HG03039 (cell line): ENCODE measurements around the gene YOD1.

ENCODE experiments used
- ATAC-seq: cut with Tn5 transposase; IDR thresholded peaks from one replicate; pipeline ENCODE4 v1.9.1; 2021; ENCODE audit warnings: mild to moderate bottlenecking, moderate library complexity; ENCODE audit not compliant: unreplicated experiment

Gene YOD1

GRCh38 chr1:207073906-207074820 lies 23.2 kb upstream of the YOD1 start:
- no peak for ATAC-seq

GRCh38 chr1:207072233-207072632 lies 21.2 kb upstream of the YOD1 start:
- no peak for ATAC-seq

DNA sequence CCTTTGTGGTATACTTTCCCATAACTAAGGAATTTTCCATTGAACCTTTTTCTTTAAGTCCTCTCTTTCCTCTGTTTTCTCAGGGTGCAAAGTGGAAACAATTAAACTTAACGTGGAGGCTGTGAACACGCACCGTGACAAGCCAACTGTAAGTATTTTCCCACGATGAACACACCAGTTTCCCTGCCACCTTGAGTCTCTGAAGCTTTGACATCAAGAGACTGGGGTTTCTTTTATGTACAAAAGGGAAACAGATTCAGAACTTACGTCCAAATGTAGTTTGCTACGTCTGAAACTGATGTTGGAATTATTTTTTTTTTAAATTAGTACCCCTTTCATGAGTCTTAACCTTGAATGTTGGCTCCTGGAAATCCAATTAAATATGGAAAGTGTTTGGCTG lies 20.4 kb upstream of the YOD1 start:
- ATAC-seq: no peak

DNA sequence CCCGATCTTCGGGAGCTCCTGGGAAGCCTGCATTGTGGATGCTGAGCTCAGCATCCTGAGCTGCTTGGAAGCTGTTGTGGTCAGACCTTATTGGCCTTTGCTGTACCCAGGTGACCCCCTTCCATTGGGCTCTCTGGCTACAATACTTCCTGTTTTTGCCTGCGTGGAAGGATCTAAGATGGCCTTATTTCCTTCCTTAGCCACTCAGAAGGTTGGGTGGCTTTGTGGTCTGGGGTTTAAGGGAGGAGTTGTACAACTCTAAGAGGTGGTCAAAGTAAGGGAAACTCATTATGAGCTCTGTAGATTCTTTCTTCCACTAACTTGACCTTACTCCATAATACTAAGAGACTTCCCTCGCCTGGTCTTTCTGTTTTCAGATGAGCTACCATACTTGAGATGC lies 19.8 kb upstream of the YOD1 start:
- no peak for ATAC-seq

DNA sequence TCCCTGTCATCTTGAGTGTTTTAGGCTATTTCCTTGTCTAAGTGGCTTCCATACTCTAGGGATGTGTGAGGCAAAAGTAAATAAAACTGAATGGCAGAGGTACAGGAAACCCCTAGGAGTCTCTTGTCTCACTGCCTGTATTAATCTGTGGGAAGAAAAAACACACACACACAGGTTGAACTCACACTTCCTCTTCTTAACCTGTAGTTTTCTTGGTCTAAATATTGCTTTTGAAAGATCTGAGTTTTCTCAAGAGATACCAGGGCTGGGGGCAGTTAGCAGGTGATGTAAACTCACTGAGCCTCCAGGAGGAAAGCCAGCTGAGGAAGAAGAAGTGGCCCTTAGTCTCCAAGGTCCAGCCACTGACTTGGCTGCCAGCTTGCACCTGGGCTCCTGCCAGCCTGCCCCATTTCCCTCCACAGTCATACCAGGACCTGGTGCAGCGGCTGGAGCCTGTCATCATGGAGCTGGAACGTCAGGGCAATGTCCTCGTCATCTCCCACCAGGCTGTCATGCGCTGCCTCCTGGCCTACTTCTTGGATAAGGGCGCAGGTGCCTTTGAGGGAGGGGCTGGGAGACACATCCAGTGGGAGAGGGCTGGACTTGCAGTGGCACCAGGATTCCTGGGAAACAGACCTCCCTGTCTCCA lies 19.0 kb upstream of the YOD1 start:
- ATAC-seq: no peak

GRCh38 chr1:207069061-207069460 lies 18.1 kb upstream of the YOD1 start:
- no peak for ATAC-seq

DNA sequence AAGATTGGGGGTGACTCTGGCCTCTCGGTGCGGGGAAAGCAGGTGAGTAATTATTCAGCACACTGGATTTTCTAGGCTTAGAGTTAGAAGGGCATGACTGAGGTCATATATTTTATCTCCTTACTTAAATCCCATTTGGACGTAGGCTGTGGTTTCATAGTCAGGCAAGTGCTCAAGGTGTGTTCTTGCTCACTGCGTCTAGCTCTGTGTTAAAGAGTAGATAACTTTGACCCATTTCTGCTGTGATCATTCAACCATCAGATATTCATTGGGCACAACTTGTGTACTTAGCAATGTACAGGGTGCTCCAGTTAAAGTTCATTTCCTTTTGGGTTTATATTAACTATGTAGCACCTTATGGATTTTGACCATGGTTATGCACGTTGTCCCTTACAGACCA lies 16.7 kb upstream of the YOD1 start:
- ATAC-seq: no peak

DNA sequence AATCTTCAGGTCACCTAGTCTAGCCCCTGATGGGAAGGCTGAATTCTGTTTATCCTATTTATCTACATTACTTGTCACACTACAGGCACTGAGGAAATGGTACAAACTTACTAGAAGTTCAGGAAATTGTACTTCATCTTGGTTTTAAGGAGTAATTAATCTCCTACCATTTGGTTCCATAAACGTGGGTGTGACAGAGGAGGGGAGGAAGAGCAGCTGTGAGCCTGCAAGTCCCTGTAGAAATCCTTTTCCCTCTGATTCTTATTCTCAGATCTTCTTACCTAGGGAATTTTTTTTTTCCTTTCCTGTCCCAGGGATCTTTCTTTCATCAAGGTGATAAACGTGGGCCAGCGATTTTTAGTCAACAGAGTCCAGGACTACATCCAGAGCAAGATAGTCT lies 16.2 kb upstream of the YOD1 start:
- no peak for ATAC-seq

DNA sequence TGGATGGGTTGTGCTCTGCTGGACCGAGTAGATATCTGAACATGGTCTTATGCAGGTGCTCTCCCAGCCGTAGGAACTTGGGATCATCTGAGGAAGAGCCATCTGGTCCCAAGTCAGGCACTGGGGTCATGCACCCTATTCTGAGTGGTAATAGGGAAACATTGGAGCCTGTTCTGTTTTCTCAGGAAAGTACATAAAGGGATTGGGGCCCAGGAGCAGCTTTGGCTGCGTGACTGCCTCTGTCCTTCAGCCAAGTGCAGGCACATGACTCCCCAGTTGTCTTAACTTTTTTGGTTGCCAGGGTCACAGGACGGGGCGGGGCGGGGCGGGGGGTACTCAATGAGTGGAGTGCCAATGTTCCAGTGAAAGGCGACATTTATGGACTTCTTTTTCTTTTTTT lies 13.6 kb upstream of the YOD1 start:
- no peak for ATAC-seq

DNA sequence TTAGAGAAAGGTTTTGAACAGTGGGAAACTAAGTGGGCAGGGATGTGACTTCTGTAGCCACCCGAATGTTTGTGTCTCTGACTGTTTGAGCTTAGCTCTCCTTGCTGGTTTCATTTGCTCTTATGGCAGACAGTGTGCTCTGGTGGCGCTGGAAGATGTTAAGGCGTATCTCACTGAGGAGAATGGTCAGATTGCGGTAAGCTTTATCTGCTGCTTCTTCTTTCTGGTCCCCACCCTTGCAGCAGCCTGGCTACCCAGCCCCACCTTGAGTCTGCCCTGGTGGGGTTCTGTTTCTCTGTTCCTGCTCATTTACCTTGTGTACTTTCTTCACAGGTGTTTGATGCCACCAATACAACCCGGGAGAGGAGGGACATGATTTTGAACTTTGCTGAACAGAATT lies 12.0 kb upstream of the YOD1 start:
- ATAC-seq: no peak

DNA sequence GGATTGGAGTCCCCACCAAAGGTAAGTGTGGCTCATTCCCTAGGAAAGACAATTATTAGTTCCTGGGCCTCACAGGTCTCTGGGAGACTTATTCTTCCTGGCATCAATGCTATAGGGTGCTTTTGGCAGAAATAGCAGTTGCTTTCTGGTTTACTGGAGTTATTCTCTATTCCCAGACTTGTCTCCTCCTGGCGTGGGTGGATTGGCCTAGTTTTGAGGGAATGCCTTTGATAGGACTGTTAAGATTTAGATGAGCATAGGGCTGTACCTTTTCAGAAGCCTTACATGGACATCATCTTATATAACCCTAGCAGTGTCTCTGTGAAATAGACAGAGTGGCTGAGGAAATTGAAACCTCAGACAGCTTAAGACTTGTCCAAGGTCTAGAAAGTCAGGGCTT lies 11.1 kb upstream of the YOD1 start:
- ATAC-seq: no peak

DNA sequence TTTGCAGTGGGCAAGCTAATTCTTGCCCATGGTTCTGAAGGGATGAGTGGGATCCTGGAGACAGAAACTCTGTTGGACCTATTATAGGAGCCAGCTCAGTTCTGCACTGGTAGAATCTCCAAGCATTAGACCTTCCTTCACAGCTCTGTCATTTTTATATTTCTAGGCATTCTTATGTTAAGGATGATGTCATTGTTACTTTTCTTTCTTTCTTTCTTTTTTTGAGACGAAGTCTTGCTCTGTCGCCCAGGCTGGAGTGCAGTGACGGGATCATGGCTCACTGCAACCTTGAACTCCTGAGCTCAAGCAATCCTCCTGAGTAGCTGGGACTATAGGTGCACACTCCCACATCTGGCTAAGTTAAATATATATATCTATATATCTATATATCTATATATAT lies 9.6 kb upstream of the YOD1 start:
- no peak for ATAC-seq

GRCh38 chr1:207059881-207060280 lies 8.9 kb upstream of the YOD1 start:
- no peak for ATAC-seq

DNA sequence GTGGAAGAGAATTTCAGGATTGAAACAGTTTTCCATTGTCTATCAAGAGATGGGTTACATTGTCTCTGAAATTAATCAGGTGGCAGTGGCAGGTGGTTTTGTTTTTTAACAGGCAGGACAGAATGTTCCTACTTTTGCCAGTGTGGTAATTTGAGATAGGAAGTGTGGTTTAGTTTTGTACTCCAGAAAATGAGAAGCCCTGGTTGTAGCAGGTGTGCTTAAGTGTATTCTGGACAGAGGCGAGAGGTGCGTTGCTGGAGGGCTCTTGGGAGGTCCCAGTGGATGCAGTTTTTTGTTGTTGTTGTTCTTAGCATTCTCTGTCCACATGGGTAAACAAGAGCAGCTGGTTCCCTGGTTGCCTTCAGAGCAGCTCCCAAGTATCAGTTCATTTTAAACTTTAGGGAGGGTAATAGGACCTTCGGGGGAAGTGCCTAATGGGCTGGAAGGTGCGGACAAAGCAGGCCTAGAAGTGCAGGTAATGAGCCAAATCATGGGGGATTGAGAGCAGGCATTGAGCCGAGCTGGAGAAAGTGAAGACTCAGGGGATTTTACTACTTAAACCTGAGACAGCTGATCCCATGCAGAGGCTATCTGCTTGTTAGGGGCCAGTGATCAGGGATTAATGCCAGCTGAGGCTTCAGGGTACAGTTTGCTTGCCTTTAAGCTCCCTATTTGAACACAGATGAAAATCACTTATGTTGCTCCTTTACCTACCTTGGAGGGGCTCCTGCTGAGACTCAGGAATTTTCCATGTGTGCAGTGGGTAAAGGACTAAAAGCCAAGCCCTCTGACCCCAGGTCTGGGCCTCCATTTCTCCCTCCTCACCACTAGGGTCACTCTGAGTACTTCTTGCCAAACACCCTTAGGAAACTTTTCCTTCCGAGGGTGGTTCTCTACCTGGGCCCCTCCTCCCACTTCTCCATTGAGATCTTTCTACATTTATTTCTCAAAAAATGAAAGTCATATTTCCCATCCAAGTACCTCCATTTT lies 8.2 kb upstream of the YOD1 start:
- no peak for ATAC-seq

GRCh38 chr1:207058252-207058651 lies 7.2 kb upstream of the YOD1 start:
- no peak for ATAC-seq

- no peak for ATAC-seq
Measured at GRCh38 chr1:207056673-207057072, 5.7 kb upstream of the YOD1 start.

DNA sequence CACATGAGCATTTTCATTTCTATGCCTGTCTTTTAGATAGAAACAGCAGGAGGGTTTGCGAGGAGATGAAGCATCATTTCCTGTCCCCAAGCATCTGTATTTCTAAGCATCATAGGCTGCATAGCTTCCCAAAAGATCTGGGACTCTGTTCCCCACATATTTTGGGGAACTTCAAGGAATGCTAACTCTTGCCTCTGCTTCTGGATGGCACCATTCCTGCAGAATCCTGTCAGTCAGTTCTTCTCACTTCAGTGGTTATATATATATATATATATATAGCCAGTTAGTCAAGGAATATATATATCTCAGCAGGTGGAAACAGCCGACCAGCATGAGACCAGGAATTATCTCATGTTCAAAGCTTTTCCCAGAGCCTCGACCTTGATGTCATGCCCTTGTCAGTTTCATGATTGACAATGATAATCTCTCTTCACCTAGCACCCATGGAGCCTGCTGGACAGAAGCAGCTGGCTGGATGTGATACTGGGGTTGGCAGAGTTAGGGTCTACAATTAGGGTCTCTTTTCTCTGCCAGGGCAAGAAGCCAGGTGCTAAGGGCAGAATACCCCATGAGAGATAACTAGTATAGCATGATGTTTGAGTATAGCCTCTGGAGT lies 4.5 kb upstream of the YOD1 start:
- no peak for ATAC-seq

GRCh38 chr1:207054491-207054890 lies 3.5 kb upstream of the YOD1 start:
- no peak for ATAC-seq

DNA sequence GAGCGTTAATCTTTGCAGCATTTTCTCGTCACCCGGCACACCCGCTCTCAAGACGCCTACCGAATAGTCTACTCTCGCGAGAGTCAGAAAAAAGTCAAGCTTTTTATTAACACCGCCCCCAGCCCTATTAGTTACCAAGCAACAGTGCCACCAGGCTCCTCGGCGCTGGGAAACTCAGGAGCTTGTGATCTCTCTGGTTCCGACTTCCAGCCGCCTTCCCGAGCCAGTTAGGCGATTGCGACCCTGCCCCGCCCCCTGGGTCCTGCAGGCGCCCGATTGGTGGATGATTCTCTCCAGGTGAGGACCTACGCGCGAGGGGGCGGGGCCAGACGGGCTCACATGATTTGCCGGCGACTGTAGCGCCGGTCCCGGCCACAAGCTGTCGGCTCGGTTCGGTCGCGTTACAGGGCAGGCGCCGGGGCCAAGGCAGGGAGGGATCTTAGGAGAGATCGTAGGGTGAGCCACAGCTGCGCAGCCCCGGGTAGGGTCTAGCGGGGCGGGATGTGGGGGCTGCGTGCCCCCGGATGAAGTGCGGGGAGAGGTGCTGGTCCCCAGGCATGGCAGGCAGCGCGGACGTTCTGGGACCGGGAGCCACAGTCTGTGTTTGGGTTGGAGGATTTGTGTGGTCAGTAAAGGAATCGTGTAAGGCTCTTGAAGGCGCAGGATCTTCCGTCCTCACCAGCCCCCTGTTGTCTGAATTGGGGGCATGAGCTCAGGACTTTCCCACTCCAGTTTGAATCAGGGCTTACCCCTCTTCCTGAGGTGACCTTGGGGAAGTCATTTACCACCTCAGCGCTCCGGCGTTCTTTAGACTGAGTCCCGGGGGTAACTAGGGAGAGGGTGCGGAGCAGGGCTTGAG lies 2.1 kb upstream of the YOD1 start, which contains the start of gene PFKFB2:
Gene PFKFB2, plus strand, starts transcription at position 365 of the 859 bp plus-strand sequence. CDS start 1,443 bp downstream, outside the sequence.
- ATAC-seq: peak; percentile 74
